ENCODE data around the gene PARD6A. TPM values are rescaled to one million over a fixed set of nuclear protein-coding genes. Genes with fewer than 3 reads are reported as not detected.

The PARD6A gene
- polyA plus RNA-seq, 1 experiment: 0.42 TPM

DNA sequence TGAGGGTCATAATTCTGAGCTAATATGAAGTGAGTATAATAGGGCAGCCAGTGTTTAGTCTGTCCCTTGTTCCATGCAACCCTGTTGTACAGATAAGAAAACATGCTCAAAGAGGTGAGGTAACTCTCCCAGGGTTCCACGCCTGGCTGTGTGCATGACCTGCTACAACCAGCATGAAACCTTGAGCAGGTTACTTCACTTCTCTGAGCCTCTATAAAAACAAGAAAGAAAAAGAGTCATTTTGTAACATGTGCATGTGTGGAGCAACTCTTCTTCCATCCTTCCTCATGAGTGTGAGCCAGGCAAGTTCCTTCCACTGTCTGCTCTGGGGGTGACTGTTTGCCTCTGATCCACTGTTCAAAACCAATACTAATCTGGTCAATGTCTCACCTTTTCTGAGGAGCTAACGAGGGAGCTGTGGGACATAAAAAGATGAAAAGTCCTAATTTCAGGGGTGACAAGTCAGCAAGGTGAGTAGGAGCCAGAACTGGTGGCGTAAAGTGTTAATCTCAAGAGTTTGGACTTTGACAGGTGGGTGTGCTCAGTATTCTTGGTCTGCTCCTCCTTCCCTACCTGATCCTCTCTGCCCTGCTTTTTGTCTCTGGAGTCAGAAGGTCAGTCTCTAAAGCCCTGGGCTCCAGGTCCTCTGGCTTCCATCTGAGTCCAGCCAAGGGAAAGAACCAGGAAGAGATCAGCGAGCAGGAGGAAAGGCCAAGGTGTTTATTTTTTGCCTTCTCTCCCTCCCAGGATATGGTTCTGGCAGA lies 36.8 kb downstream of the PARD6A start:
- no peak for DNase-seq (ENCODE audit: low read depth, low spot score)
- no peaks in the 10 kb centered on the region for H3K27me3 ChIP-seq (ENCODE audit: control insufficient read depth, insufficient read depth, low read length)
- H3K27ac ChIP-seq (ENCODE audit: low read depth, low read length): no peak overlapping the region
- H3K4me3 ChIP-seq (ENCODE audit: low read depth, low read length): no peak overlapping the region
- CTCF ChIA-PET: interaction anchor here (1.6 kb wide), 1 partner anchor 25 kb away, joined by 7 read pairs; no protein-coding TSS in a partner anchor
- TF ChIP-seq, protein P1, sequence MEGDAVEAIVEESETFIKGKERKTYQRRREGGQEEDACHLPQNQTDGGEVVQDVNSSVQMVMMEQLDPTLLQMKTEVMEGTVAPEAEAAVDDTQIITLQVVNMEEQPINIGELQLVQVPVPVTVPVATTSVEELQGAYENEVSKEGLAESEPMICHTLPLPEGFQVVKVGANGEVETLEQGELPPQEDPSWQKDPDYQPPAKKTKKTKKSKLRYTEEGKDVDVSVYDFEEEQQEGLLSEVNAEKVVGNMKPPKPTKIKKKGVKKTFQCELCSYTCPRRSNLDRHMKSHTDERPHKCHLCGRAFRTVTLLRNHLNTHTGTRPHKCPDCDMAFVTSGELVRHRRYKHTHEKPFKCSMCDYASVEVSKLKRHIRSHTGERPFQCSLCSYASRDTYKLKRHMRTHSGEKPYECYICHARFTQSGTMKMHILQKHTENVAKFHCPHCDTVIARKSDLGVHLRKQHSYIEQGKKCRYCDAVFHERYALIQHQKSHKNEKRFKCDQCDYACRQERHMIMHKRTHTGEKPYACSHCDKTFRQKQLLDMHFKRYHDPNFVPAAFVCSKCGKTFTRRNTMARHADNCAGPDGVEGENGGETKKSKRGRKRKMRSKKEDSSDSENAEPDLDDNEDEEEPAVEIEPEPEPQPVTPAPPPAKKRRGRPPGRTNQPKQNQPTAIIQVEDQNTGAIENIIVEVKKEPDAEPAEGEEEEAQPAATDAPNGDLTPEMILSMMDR (IDR thresholded peaks at IDR 0.05; ENCODE audit: low read depth, low read length): no peak
- H3K9me3 ChIP-seq (ENCODE audit: control insufficient read depth, insufficient read depth, low read length): no peaks in the 10 kb centered on the region
- POLR2A ChIA-PET: interaction anchor here (0.6 kb wide), 1 partner anchor 40 kb away, joined by 5 read pairs; no protein-coding TSS in a partner anchor

DNA sequence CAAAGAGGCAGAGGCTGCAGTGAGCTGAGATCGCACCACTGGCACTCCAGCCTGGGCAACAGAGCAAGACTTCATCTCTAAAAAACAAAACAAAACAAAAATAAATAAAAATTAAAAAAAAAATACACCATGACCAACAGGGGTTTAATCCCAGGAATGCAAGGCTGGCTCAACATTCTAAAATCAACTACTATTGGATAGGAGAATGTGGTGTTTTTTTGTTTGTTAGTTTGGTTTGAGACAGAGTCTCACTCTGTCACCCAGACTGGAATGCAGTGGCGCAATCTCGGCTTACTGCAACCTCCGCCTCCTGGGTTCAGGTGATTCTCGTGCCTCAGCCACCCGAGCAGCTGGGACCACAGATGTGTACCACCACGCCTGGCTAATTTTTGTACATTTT lies 38.5 kb downstream of the PARD6A start:
- ChIA-PET CTCF (no interaction called here), POLR2A (no interaction called here)
- DNase-seq (ENCODE audit: low read depth, low spot score): no peak
- no peak overlapping the region for H3K4me3 ChIP-seq (ENCODE audit: low read depth, low read length)
- H3K27ac ChIP-seq (ENCODE audit: low read depth, low read length): no peak overlapping the region
- no peaks in the 10 kb centered on the region for H3K27me3 ChIP-seq (ENCODE audit: control insufficient read depth, insufficient read depth, low read length)
- TF ChIP-seq, protein P1 (IDR thresholded peaks at IDR 0.05; ENCODE audit: low read depth, low read length): no peak
- no peaks in the 10 kb centered on the region for H3K9me3 ChIP-seq (ENCODE audit: control insufficient read depth, insufficient read depth, low read length)

DNA sequence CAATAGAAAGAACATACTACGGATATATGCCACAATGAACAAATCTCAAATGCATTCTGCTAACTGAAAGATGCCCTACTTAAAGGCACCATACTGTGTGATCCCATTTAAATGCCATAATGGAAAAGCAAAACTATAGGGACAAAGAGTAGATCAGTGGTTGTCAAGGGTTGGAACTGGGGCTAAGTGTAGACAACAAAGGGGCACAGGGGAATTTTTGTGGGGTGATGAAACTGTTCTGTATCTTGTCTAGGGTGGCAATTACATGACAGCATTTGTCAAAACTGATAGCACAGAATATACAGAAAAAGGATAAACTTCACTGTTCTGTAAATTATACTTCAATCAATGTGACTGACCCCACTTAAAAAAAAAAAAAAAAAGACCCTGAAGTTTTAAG lies 40.7 kb downstream of the PARD6A start:
- no peak overlapping the region for H3K4me3 ChIP-seq (ENCODE audit: low read depth, low read length)
- H3K9me3 ChIP-seq (ENCODE audit: control insufficient read depth, insufficient read depth, low read length): no peaks in the 10 kb centered on the region
- H3K27me3 ChIP-seq (ENCODE audit: control insufficient read depth, insufficient read depth, low read length): no peaks in the 10 kb centered on the region
- H3K27ac ChIP-seq (ENCODE audit: low read depth, low read length): no peak overlapping the region
- POLR2A ChIA-PET: no interaction called here
- TF ChIP-seq, protein P1 (IDR thresholded peaks at IDR 0.05; ENCODE audit: low read depth, low read length): no peak
- DNase-seq (ENCODE audit: low read depth, low spot score): no peak
- CTCF ChIA-PET: no interaction called here

DNA sequence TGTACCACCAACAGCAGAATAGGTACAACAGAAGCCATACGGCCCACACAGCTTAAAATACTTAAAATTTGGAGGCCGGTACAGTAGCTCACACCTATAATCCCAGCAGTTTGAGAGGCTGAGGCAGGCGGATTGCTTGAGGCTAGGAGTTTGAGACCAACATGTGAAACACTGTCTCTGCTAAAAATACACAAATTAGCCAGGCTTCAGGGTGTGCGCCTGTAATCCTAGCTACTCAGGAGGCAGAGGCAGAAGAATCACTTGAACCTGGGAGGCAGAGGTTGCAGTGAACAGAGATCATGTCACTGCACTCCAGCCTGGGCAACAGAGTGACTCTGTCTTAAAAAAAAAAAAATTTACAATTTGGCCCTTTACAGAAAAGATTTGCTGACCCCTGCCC lies 41.4 kb downstream of the PARD6A start:
- H3K27me3 ChIP-seq (ENCODE audit: control insufficient read depth, insufficient read depth, low read length): no peaks in the 10 kb centered on the region
- TF ChIP-seq, protein P1 (IDR thresholded peaks at IDR 0.05; ENCODE audit: low read depth, low read length): no peak
- no peak overlapping the region for H3K27ac ChIP-seq (ENCODE audit: low read depth, low read length)
- ChIA-PET CTCF (no interaction called here), POLR2A (no interaction called here)
- H3K9me3 ChIP-seq (ENCODE audit: control insufficient read depth, insufficient read depth, low read length): no peaks in the 10 kb centered on the region
- no peak for DNase-seq (ENCODE audit: low read depth, low spot score)
- H3K4me3 ChIP-seq (ENCODE audit: low read depth, low read length): no peak overlapping the region

DNA sequence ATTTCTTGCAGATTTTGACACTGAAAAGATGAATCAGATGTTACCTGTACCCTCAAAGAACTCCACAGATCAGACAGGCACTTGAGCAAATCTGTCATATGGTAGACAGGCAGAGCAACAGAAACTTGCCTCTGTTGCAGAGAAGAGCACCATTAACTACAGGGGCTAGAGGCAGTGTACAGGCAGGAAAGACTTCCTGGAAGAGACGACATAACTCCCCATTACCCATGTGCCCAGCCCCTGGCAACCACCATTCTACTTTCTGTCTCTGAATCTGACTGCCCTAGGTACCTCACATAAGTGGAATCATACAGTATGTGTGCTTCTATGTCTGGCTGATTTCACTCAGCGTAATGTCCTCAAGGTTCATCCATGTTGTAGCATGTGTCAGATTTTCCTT lies 42.9 kb downstream of the PARD6A start:
- no peak for DNase-seq (ENCODE audit: low read depth, low spot score)
- Histone ChIP-seq H3K9me3 (ENCODE audit: control insufficient read depth, insufficient read depth, low read length) (no peaks in the 10 kb centered on the region), H3K4me3 (ENCODE audit: low read depth, low read length) (no peak overlapping the region), H3K27ac (ENCODE audit: low read depth, low read length) (no peak overlapping the region), H3K27me3 (ENCODE audit: control insufficient read depth, insufficient read depth, low read length) (no peaks in the 10 kb centered on the region)
- ChIA-PET POLR2A (no interaction called here), CTCF (no interaction called here)
- TF ChIP-seq, protein P1 (IDR thresholded peaks at IDR 0.05; ENCODE audit: low read depth, low read length): no peak
